Measurements from ENCODE around the gene TMEM35A.

- TF ChIP-seq CTCF (IDR thresholded peaks at IDR 0.05 in 8 of 11, conservative IDR thresholded peaks at IDR 0.05 in 3 of 11) (no peak), POLR2A (IDR thresholded peaks at IDR 0.05) (no peak)
Observed at GRCh38 chrX:101108284-101108683, 29.6 kb downstream of the TMEM35A start.

Measured in spleen (tissue), 7 donors.